HL-60/S4 (cell line): Measurements from ENCODE around the gene FBN1.

Experiments
- in situ Hi-C: fragments of 300-500 bp; cut with MboI; formaldehyde crosslinking; loops from 2 replicates; pipeline ENCODE4 v1.14.3; 2022; ENCODE audit warnings: low sequenced_read_pairs

FBN1 gene

GRCh38 chr15:48645558-48646330 lies at the start of gene FBN1:
TSS of gene FBN1 (minus strand) at chr15:48645709. CDS start at chr15:48644769, 940 bp downstream.
- in situ Hi-C loops: no loop called here

GRCh38 chr15:48693484-48693883 lies 48.0 kb upstream of the FBN1 start:
- in situ Hi-C loops: no loop called here

GRCh38 chr15:48688493-48688892 lies 43.0 kb upstream of the FBN1 start:
- in situ Hi-C loops: no loop called here

- in situ Hi-C loops: no loop called here
Measured at GRCh38 chr15:48683991-48684765, 38.7 kb upstream of the FBN1 start.

- in situ Hi-C loops: no loop called here
Measured at GRCh38 chr15:48682942-48683651, 37.6 kb upstream of the FBN1 start.

GRCh38 chr15:48681353-48681752 lies 35.8 kb upstream of the FBN1 start:
- in situ Hi-C loops: no loop called here

- in situ Hi-C loops: no loop called here
Measured at GRCh38 chr15:48680841-48681240, 35.3 kb upstream of the FBN1 start.

- in situ Hi-C loops: no loop called here
Measured at GRCh38 chr15:48679952-48680351, 34.4 kb upstream of the FBN1 start.

- in situ Hi-C loops: no loop called here
Measured at GRCh38 chr15:48678851-48679250, 33.3 kb upstream of the FBN1 start.

- in situ Hi-C loops: no loop called here
Measured at GRCh38 chr15:48677821-48678220, 32.3 kb upstream of the FBN1 start.

- in situ Hi-C loops: no loop called here
Measured at GRCh38 chr15:48675436-48675835, 29.9 kb upstream of the FBN1 start.

GRCh38 chr15:48674876-48675275 lies 29.4 kb upstream of the FBN1 start:
- in situ Hi-C loops: no loop called here

- in situ Hi-C loops: no loop called here
Measured at GRCh38 chr15:48672206-48672605, 26.7 kb upstream of the FBN1 start.

GRCh38 chr15:48671103-48672022 lies 25.9 kb upstream of the FBN1 start:
- in situ Hi-C loops: no loop called here

- in situ Hi-C loops: no loop called here
Measured at GRCh38 chr15:48667701-48668100, 22.2 kb upstream of the FBN1 start.

- in situ Hi-C loops: no loop called here
Measured at GRCh38 chr15:48664436-48664835, 18.9 kb upstream of the FBN1 start.

- in situ Hi-C loops: no loop called here
Measured at GRCh38 chr15:48657950-48658591, 12.6 kb upstream of the FBN1 start.

GRCh38 chr15:48654801-48655200 lies 9.3 kb upstream of the FBN1 start:
- in situ Hi-C loops: no loop called here

GRCh38 chr15:48653913-48654670 lies 8.6 kb upstream of the FBN1 start:
- in situ Hi-C loops: no loop called here
